GM12891 (cell line): Measurements from ENCODE around the gene TENM4.

Experiments
- PAX5 ChIP-seq: IDR thresholded peaks from 2 replicates; pipeline ENCODE4 v1.6.1; 2011; ENCODE audit warnings: low read length, moderate library complexity, mild to moderate bottlenecking; ENCODE audit not compliant: insufficient read depth, severe bottlenecking
- POLR2A ChIP-seq: IDR thresholded peaks from 2 replicates; pipeline ENCODE4 v1.6.1; 2011; ENCODE audit warnings: low read depth, low read length, control low read depth
- POLR2AphosphoS5 ChIP-seq: IDR thresholded peaks from 2 replicates; pipeline ENCODE4 v1.6.1; 2011; ENCODE audit warnings: low read depth, low read length, control low read depth
- POU2F2 ChIP-seq: IDR thresholded peaks from 2 replicates; pipeline ENCODE4 v1.6.1; 2011; ENCODE audit warnings: low read depth, mild to moderate bottlenecking, control low read depth, low read length, moderate library complexity
- SPI1 ChIP-seq: IDR thresholded peaks from 2 replicates; pipeline ENCODE4 v1.6.1; 2011; ENCODE audit warnings: low read depth, low read length, control low read depth
- TAF1 ChIP-seq: IDR thresholded peaks from 2 replicates; pipeline ENCODE4 v1.6.1; 2011; ENCODE audit warnings: low read depth, low read length, control low read depth

DNA sequence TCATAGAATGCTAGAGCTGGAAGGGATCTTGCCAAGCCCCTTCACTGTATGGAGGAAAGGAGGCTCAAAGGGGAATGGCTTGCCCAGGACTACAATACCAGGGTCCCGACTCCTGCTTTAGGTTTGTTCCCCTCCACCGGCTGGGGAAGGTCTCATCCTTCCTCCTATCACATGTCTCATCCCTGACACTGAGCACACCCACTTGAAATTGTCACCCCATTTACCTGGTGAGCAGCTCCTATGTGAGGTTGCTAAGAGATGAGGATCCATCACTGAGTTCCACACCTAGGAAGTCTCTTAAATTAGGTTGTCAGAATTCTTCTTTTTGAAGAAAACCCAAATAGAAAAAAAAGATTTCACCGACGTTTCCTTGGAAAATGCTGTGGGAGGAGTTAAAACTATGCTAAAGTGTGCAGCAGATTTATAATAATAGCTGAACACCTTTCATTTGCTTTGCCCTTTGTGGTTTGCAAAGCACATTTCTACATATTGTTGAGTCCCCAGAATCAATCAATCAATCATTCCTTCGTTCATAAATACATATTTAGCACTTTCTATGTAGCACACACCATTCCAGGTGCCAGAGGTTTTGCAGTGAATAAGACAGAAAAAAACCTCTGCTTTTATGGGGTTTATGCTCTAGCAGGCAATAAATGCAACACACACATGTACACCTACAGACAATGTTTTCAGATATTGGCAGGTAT lies 91.7 kb downstream of the TENM4 start:
- TF ChIP-seq POLR2A (no peak), TAF1 (no peak), POU2F2 (no peak), POLR2AphosphoS5 (no peak), SPI1 (no peak), PAX5 (no peak)
